ENCODE data around the gene TAGLN2.

- TF ChIP-seq CTCF (IDR thresholded peaks at IDR 0.05) (no peak), EZH2 (IDR thresholded peaks at IDR 0.05) (no peak), EZH2phosphoT487 (IDR thresholded peaks at IDR 0.05) (no peak)
Measured at GRCh38 chr1:159970932-159971342, 45.6 kb upstream of the TAGLN2 start.
